Esophagus squamous epithelium (tissue), 4 donors: Measurements from ENCODE around the gene UBE2I.

ENCODE experiments used
- CTCF ChIP-seq, 6 experiments: fragments of 450-650 bp in 4 of 6; fragments of 200-600 bp in 2 of 6; sonication (generic) in 2 of 6; IDR thresholded peaks; one replicate each; pipeline ENCODE4 v1.5.1; 2016 to 2019; ENCODE audit warnings: antibody characterized with exemption in 6 of 6, mild to moderate bottlenecking in 4 of 6, moderate library complexity in 4 of 6
- POLR2A ChIP-seq, 4 donors: fragments of 450-650 bp; IDR thresholded peaks; one replicate each; pipeline ENCODE4 v1.6.1; 2017; ENCODE audit warnings: antibody characterized with exemption in 4 of 4, mild to moderate bottlenecking in 4 of 4, moderate library complexity in 3 of 4

DNA sequence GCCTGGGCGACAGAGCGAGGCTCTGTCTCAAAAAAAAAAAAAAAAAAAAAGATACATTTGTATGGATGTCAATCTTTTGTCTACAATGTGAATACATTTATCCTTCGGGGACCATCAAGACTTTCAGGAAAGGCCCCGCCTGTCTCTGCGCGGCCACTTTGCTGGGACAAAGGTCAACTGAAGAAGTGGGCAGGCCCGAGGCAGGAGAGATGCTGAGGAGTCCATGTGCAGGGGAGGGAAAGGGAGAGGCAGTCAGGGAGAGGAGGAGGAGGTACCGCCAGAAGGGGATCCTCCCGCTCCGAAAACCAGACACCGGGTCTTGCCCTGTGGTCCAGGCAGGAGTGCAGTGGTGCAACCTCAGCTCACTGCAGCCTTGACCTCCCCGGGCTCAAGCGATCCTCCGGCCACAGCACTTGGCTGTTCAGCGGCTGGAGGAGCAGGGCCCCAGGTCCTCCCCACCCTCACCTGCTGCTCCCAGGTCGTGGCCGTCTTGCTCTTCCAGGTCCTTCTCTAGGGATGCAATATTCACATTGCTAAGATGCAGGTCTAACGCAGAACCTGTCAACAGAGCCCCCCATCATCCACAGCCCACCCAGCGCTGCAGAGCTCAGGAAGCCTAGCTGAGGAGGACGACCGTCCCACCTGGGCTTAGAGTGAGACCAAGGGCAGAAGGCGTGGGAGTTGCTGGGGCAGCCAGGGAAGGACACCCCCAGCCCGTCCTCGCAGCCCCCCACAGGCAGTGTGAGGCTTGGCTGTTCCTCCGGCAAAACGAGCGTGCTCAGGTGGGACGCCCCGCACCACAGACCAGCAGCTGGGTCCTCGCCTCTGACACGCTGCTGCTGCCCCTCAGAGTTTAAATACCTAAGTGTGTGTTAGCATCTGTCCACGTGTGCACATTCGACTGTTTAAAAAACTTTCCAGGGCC lies 61.9 kb downstream of the UBE2I start:
- no peak for TF ChIP-seq POLR2A (IDR thresholded peaks at IDR 0.05)
- TF ChIP-seq CTCF (IDR thresholded peaks at IDR 0.05): no peak
